ENCODE measurements around the gene BOD1L2. TPM values are rescaled to one million over a fixed set of nuclear protein-coding genes. Genes with fewer than 3 reads are reported as not detected.

Gene BOD1L2
- total and polyA plus RNA-seq, 8 donors = not detected

GRCh38 chr18:57195341-57195740, 48.5 kb downstream of the BOD1L2 start:
- Histone ChIP-seq H3K27me3 (peaks cover 0 to 17% (median 0%) of the 10 kb centered on the region in 3 donors), H3K4me1 (no peaks in the 10 kb centered on the region), H3K27ac (no peak overlapping the region), H3K4me3 (no peak overlapping the region), H3K36me3 (no peaks in the 10 kb centered on the region), H3K9me3 (no peaks in the 10 kb centered on the region)
- no peak for DNase-seq
- no peak for TF ChIP-seq CTCF (IDR thresholded peaks at IDR 0.05)
- no peak for TF ChIP-seq POLR2A (IDR thresholded peaks at IDR 0.05)
- TF ChIP-seq POLR2AphosphoS5 (IDR thresholded peaks at IDR 0.05) = no peak
- no peak for TF ChIP-seq EP300 (IDR thresholded peaks at IDR 0.05)
- 56 to 78% (median 67%) methylated on average over 1 of the region's 1 CpG for WGBS, 5 donors
- intact Hi-C loops (cut with DNase I; ENCODE audit: low total_unique reads) = no loop called here

GRCh38 chr18:57197261-57197660, 50.4 kb downstream of the BOD1L2 start:
- WGBS, 5 donors = 20 to 41% (median 21%) methylated on average over 1 of the region's 1 CpG
- Histone ChIP-seq H3K9me3 (no peaks in the 10 kb centered on the region), H3K4me1 (no peaks in the 10 kb centered on the region), H3K27me3 (peaks cover 0 to 17% (median 0%) of the 10 kb centered on the region in 3 donors), H3K27ac (no peak overlapping the region), H3K36me3 (no peaks in the 10 kb centered on the region), H3K4me3 (no peak overlapping the region)
- no peak for DNase-seq
- intact Hi-C loops (cut with DNase I; ENCODE audit: low total_unique reads) = no loop called here
- TF ChIP-seq POLR2AphosphoS5 (IDR thresholded peaks at IDR 0.05) (no peak), CTCF (IDR thresholded peaks at IDR 0.05) (no peak), EP300 (IDR thresholded peaks at IDR 0.05) (no peak), POLR2A (IDR thresholded peaks at IDR 0.05) (no peak)

GRCh38 chr18:57198073-57198472, 51.2 kb downstream of the BOD1L2 start:
- 60 to 84% (median 77%) methylated on average over 1 of the region's 1 CpG for WGBS, 5 donors
- DNase-seq = no peak
- Histone ChIP-seq H3K27ac (no peak overlapping the region), H3K4me3 (no peak overlapping the region), H3K36me3 (no peaks in the 10 kb centered on the region), H3K9me3 (no peaks in the 10 kb centered on the region), H3K27me3 (peaks cover 0 to 12% (median 5%) of the 10 kb centered on the region in 3 donors), H3K4me1 (no peaks in the 10 kb centered on the region)
- TF ChIP-seq CTCF (IDR thresholded peaks at IDR 0.05) (no peak), POLR2AphosphoS5 (IDR thresholded peaks at IDR 0.05) (no peak), EP300 (IDR thresholded peaks at IDR 0.05) (no peak), POLR2A (IDR thresholded peaks at IDR 0.05) (no peak)
- intact Hi-C loops (cut with DNase I; ENCODE audit: low total_unique reads) = no loop called here

Other genes with a start within 250 kb of the BOD1L2 start
- under 1 TPM in 1 of 5 donors, not detected in 4; 0.55 TPM for gene ST8SIA3, start 205.5 kb downstream of the BOD1L2 start, total RNA-seq
- under 1 TPM in 2 of 3 donors, not detected in 1; 0.35 to 0.56 TPM for gene ST8SIA3, start 205.5 kb downstream of the BOD1L2 start, polyA plus RNA-seq